ENCODE results near the gene PXMP4.

GRCh38 chr20:33721391-33722140 is 1.5 kb upstream of the PXMP4 start:
- TF ChIP-seq CTCF (IDR thresholded peaks at IDR 0.05) (no peak), POLR2A (IDR thresholded peaks at IDR 0.05) (no peak)

Data from lower leg skin (tissue), 3 donors.